BJ (cell line): ENCODE results near the gene LIX1. TPM values are rescaled to one million over a fixed set of nuclear protein-coding genes. Genes with fewer than 3 reads are reported as not detected.

Source experiments
- CTCF ChIA-PET: fragments of 350-600 bp; formaldehyde crosslinking; extraction: SDS; loops from one replicate; lab custom pipeline; 2021; ENCODE audit warnings: antibody characterized with exemption, inconsistent platforms; lab: Yijun Ruan, JAX
- POLR2A ChIA-PET: fragments of 300-600 bp; sonication (Branson Sonifier 250); formaldehyde crosslinking; extraction: SDS; loops from one replicate; lab custom pipeline; 2021; ENCODE audit warnings: antibody characterized with exemption; lab: Charles Lee
- DNase-seq: peaks from one replicate; pipeline ENCODE4 v3.0.0-alpha.2; 2011; ENCODE audit warnings: low read depth
- H3K27me3 ChIP-seq: 2 replicates; pipeline ENCODE4 v1.6.0; 2011; ENCODE audit warnings: low read length; ENCODE audit not compliant: control insufficient read depth, insufficient read depth
- H3K36me3 ChIP-seq: 2 replicates; pipeline ENCODE4 v1.5.1; 2011; ENCODE audit warnings: low read length; ENCODE audit not compliant: control insufficient read depth, insufficient read depth
- H3K4me3 ChIP-seq: 2 replicates; pipeline ENCODE4 v1.5.1; 2011; ENCODE audit warnings: low read depth, mild to moderate bottlenecking, control low read depth, low read length
- polyA plus RNA-seq: library from polyadenylated mRNA; depleted of rRNA; stranded (reverse); fragments of >200 nt; gene quantifications from 2 replicates; pipeline ENCODE4 v1.2.3, GENCODE V29; 2011
- TF ChIP-seq, protein P1 (sequence below): IDR thresholded peaks from 2 replicates; pipeline ENCODE4 v1.5.1; 2011; ENCODE audit warnings: low read depth, mild to moderate bottlenecking, control low read depth, inconsistent platforms, low read length, moderate library complexity; ENCODE audit not compliant: insufficient read depth

Gene LIX1
- polyA plus RNA-seq, 1 experiment = not detected

DNA sequence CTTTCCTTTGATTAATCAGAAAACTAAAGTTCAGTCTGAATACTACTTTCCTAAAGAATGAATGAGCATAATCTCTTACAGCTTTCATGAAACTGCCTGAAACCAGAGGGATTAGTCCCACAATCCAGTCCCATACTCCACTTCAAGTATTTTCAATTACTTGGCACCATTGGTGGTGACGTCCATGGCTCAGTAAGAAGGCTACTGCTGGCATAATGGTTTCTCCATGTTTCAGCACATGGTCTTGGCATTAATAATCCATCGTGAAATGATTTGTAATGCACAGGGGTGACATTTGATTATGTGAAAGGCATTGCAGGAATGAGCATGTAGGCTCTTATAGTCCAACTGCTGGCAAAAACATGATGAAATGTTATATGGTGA, 23.4 kb downstream of the LIX1 start:
- CTCF ChIA-PET = no interaction called here
- Histone ChIP-seq H3K36me3 (no peaks in the 10 kb centered on the region), H3K4me3 (no peak overlapping the region), H3K27me3 (peaks cover 6% of the 10 kb centered on the region)
- TF ChIP-seq, protein P1, sequence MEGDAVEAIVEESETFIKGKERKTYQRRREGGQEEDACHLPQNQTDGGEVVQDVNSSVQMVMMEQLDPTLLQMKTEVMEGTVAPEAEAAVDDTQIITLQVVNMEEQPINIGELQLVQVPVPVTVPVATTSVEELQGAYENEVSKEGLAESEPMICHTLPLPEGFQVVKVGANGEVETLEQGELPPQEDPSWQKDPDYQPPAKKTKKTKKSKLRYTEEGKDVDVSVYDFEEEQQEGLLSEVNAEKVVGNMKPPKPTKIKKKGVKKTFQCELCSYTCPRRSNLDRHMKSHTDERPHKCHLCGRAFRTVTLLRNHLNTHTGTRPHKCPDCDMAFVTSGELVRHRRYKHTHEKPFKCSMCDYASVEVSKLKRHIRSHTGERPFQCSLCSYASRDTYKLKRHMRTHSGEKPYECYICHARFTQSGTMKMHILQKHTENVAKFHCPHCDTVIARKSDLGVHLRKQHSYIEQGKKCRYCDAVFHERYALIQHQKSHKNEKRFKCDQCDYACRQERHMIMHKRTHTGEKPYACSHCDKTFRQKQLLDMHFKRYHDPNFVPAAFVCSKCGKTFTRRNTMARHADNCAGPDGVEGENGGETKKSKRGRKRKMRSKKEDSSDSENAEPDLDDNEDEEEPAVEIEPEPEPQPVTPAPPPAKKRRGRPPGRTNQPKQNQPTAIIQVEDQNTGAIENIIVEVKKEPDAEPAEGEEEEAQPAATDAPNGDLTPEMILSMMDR = no peak
- DNase-seq = no peak
- POLR2A ChIA-PET = no interaction called here

DNA sequence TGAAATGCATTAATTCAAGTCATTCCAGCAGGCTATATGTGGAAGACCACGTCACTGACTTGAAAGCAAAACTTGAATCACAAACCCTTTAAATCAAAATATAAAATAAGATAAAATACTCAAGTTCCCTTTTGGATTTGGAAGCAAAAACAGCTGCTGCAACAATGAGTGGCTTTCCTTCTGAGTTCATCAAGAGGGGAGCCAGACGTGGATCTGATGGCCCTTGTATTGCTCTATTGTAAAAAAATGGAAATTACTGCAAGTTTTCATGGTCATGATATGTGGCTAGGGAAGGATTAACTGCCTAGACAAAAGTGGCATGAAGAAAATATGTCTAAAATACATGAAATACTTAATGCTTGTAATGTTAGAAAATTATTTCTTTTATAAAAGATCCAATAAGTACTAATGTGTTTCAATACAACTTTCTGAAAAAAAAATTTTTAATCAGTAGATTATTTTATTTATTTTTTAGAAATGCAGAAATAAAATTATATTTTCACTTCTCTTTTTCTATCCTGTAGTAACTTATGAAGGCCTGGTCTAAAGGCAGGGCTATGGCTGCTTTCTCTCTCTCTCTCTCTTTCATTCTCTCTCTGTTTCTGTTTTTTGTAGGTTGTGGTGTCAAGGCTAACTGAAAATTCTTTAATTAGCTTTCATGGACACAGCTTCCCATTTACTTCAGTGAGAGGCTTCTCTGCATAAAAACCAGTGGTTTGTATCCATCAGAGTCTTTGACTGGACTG, 24.0 kb downstream of the LIX1 start:
- TF ChIP-seq, protein P1 = no peak
- Histone ChIP-seq H3K4me3 (no peak overlapping the region), H3K27me3 (peaks cover 6% of the 10 kb centered on the region), H3K36me3 (no peaks in the 10 kb centered on the region)
- ChIA-PET POLR2A (no interaction called here), CTCF (interaction anchor here (1.0 to 1.3 kb wide), 2 partner anchors 24 to 366 kb away, joined by 3 read pairs; partner anchors contain the start of gene LIX1)
- DNase-seq = no peak

DNA sequence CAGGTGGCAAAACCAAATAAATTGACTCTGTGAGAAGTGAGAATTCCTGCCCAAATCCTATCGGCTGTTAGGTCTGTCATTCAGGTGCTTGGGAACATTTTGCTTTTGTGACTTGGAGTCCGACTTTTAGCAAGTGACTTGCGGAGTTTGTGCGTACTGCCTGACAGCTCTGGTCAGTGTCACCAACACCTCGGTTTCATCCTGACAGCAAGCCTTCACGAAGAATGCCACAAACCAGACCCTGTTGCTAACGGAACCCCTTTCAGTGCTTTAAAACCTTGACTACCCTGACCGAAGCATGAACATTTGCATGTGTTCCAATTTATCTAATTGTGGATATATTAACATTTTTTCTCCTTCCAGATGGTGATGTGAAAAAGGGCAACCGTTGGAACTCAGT, 26.5 kb downstream of the LIX1 start:
- Histone ChIP-seq H3K27me3 (peaks cover 2% of the 10 kb centered on the region; the same call in 1 of the 2 replicates), H3K4me3 (no peak overlapping the region), H3K36me3 (no peaks in the 10 kb centered on the region)
- TF ChIP-seq, protein P1 = no peak
- DNase-seq = no peak
- ChIA-PET CTCF (interaction anchor here (1.3 kb wide), 1 partner anchor 247 kb away, joined by 4 read pairs; no protein-coding TSS in a partner anchor), POLR2A (no interaction called here)

DNA sequence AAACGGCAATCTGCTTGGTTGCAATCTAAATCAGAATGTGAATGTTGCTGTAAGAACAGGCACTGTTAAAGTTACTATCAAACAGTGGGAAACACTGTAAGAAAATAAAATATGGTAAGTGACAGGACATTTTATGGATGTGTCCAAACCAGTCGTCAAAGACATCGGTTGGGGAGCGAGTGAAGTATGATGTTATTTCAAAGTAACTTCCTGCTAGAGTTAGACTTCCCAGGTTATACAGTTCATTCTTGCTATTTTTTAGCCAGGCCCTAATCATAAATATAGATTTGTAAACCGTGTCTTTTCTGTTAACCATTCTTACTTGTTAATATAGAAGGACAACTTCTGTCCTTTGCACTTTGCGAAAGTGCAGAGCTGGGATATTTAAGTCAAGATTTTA, 30.2 kb downstream of the LIX1 start:
- Histone ChIP-seq H3K36me3 (no peaks in the 10 kb centered on the region), H3K4me3 (no peak overlapping the region), H3K27me3 (peaks cover 5% of the 10 kb centered on the region)
- no peak for DNase-seq
- TF ChIP-seq, protein P1 = no peak
- CTCF ChIA-PET = no interaction called here
- POLR2A ChIA-PET = no interaction called here

DNA sequence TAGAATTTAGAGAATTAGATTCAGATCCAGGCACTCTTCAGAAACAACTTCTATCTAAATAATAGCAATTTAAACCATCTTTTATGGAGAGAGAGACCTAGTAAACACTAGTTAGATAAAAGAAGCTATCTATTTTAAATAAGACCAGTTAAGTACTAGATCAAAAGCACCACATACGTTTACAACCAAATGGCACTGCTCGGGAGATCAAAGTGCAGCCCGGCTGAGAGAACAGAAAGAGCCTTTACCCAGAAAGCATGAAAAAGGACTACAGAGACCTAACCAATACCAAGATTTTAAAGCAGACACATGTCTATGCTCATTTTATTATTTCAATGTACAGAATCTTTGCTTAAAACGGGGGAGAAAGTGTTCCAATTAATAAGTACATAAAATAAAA, 30.8 kb downstream of the LIX1 start:
- TF ChIP-seq, protein P1 = no peak
- POLR2A ChIA-PET = no interaction called here
- Histone ChIP-seq H3K27me3 (peaks cover 5% of the 10 kb centered on the region), H3K36me3 (no peaks in the 10 kb centered on the region), H3K4me3 (no peak overlapping the region)
- CTCF ChIA-PET = no interaction called here
- DNase-seq = no peak
